Skin epidermis (tissue), 12 donors: ENCODE data around the gene RAB25.
"Not testable (repeated sequence)": the region's sequence is repeated elsewhere in the genome, so short reads cannot be mapped to it uniquely, and the experiment has no call there.

Experiments
- H3K27ac ChIP-seq, 21 experiments: fragments of 200-600 bp; sonication (generic) in 11 of 21; one replicate each; pipeline ENCODE4 v1.5.0; 2020; ENCODE audit warnings: mild to moderate bottlenecking in 3 of 21, inconsistent platforms in 2 of 21, moderate library complexity in 2 of 21
- H3K4me3 ChIP-seq, 7 experiments: fragments of 200-600 bp; sonication (generic) in 2 of 7; one replicate each; pipeline ENCODE4 v1.5.0; 2020; ENCODE audit warnings: inconsistent platforms in 2 of 7, mild to moderate bottlenecking in 2 of 7, moderate library complexity in 1 of 7

Gene RAB25

GRCh38 chr1:156060937-156061636 lies at the start of gene RAB25:
Gene RAB25 (plus strand): TSS chr1:156061160. CDS start chr1:156061401, 241 bp downstream.
- peak within 1 kb of the TSS; percentile 25 to 86 (median 77) for H3K27ac ChIP-seq
- H3K4me3 ChIP-seq, result peak within 1 kb of the TSS; percentile 10 to 41 (median 20)

GRCh38 chr1:156012051-156012817 lies 48.7 kb upstream of the RAB25 start:
- H3K4me3 ChIP-seq, result no peak overlapping the region
- no peak overlapping the region for H3K27ac ChIP-seq

- H3K27ac ChIP-seq, result no peak overlapping the region
These were observed 46.1 kb upstream of the RAB25 start for GRCh38 chr1:156014829-156015228.

GRCh38 chr1:156019946-156020292 lies 41.0 kb upstream of the RAB25 start:
- Histone ChIP-seq H3K4me3 (peak overlapping the region; percentile 57 to 99 (median 93)), H3K27ac (peak overlapping the region in 19 of 21 experiments; percentile 86 to 96 (median 91))

More at GRCh38 chr1:156014829-156015228, 46.1 kb upstream of the RAB25 start:
- H3K4me3 ChIP-seq, result no peak overlapping the region

- peak within 1 kb of the TSS; percentile 57 to 99 (median 93) for H3K4me3 ChIP-seq
- peak within 1 kb of the TSS; percentile 49 to 96 (median 91) for H3K27ac ChIP-seq
These were observed 40.5 kb upstream of the RAB25 start, which contains the start of gene SSR2 for GRCh38 chr1:156020293-156021092. Gene SSR2 (minus strand): TSS chr1:156020951. CDS start chr1:156020167, 784 bp downstream.

- peak overlapping the region in 15 of 21 experiments; percentile 86 to 96 (median 91) for H3K27ac ChIP-seq
- peak overlapping the region; percentile 57 to 99 (median 93) for H3K4me3 ChIP-seq
These were observed 39.9 kb upstream of the RAB25 start for GRCh38 chr1:156021093-156021428.

GRCh38 chr1:156021954-156022353 lies 39.0 kb upstream of the RAB25 start:
- Histone ChIP-seq H3K4me3 (no peak overlapping the region), H3K27ac (no peak overlapping the region)

GRCh38 chr1:156024801-156025200 lies 36.2 kb upstream of the RAB25 start:
- no peak overlapping the region for H3K4me3 ChIP-seq
- no peak overlapping the region for H3K27ac ChIP-seq

GRCh38 chr1:156025876-156026275 lies 35.1 kb upstream of the RAB25 start:
- Histone ChIP-seq H3K4me3 (no peak overlapping the region), H3K27ac (no peak overlapping the region)

- Histone ChIP-seq H3K4me3 (no peak overlapping the region), H3K27ac (no peak overlapping the region)
These were observed 34.4 kb upstream of the RAB25 start for GRCh38 chr1:156026588-156026987.

GRCh38 chr1:156033011-156033410 lies 27.9 kb upstream of the RAB25 start:
- Histone ChIP-seq H3K4me3 (no peak overlapping the region), H3K27ac (no peak overlapping the region)

GRCh38 chr1:156034991-156035390 lies 26.0 kb upstream of the RAB25 start:
- not testable (repeated sequence) for H3K4me3 ChIP-seq, H3K27ac ChIP-seq

GRCh38 chr1:156042828-156043227 lies 18.1 kb upstream of the RAB25 start:
- H3K27ac ChIP-seq, result no peak overlapping the region
- no peak overlapping the region for H3K4me3 ChIP-seq

- peak overlapping the region in 1 of 21 experiments; percentile 39 for H3K27ac ChIP-seq
- no peak overlapping the region for H3K4me3 ChIP-seq
These were observed 15.9 kb upstream of the RAB25 start for GRCh38 chr1:156045076-156045475.

- Histone ChIP-seq H3K4me3 (no peak overlapping the region), H3K27ac (no peak overlapping the region)
These were observed 12.2 kb upstream of the RAB25 start for GRCh38 chr1:156048663-156049258.

- no peak overlapping the region for H3K4me3 ChIP-seq
- no peak overlapping the region for H3K27ac ChIP-seq
These were observed 10.6 kb upstream of the RAB25 start for GRCh38 chr1:156050376-156050775.

GRCh38 chr1:156051011-156051725 lies 9.8 kb upstream of the RAB25 start:
- H3K27ac ChIP-seq, result no peak overlapping the region

GRCh38 chr1:156052862-156053767 lies 7.8 kb upstream of the RAB25 start:
- H3K27ac ChIP-seq, result peak overlapping the region; percentile 48 to 97 (median 92)
- H3K4me3 ChIP-seq, result peak overlapping the region; percentile 60 to 95 (median 74)

More at GRCh38 chr1:156051011-156051725, 9.8 kb upstream of the RAB25 start:
- H3K4me3 ChIP-seq, result no peak overlapping the region
